Neural cell (in vitro differentiated cells): ENCODE data around the gene ARHGEF17.

ENCODE experiments used
- EP300 ChIP-seq: fragments of 450-650 bp; conservative IDR thresholded peaks from 2 replicates; pipeline ENCODE4 v1.6.1; 2014; ENCODE audit warnings: antibody characterized with exemption, mild to moderate bottlenecking, moderate library complexity; ENCODE audit not compliant: poor library complexity, severe bottlenecking
- EZH2 ChIP-seq: fragments of 200-600, 300-800 bp; shearing (Covaris generic), sonication (generic); IDR thresholded peaks from 2 replicates; pipeline ENCODE4 v1.6.1; 2014; ENCODE audit warnings: antibody characterized with exemption, low read length, borderline replicate concordance, mild to moderate bottlenecking; ENCODE audit not compliant: insufficient read depth, poor library complexity, severe bottlenecking
- MXI1 ChIP-seq: fragments of 450-650 bp; conservative IDR thresholded peaks from 2 replicates; pipeline ENCODE4 v1.6.1; 2014; ENCODE audit warnings: antibody characterized with exemption, mild to moderate bottlenecking; ENCODE audit not compliant: poor library complexity, severe bottlenecking
- POLR2AphosphoS5 ChIP-seq: IDR thresholded peaks from 2 replicates; pipeline ENCODE4 v1.6.1; 2012
- RAD21 ChIP-seq: fragments of 450-650 bp; conservative IDR thresholded peaks from 2 replicates; pipeline ENCODE4 v1.6.1; 2014; ENCODE audit warnings: antibody characterized with exemption, mild to moderate bottlenecking, moderate library complexity
- SMC3 ChIP-seq: fragments of 450-650 bp; conservative IDR thresholded peaks from 2 replicates; pipeline ENCODE4 v1.6.1; 2014; ENCODE audit warnings: antibody characterized with exemption, mild to moderate bottlenecking, moderate library complexity; ENCODE audit not compliant: poor library complexity
- TAF1 ChIP-seq: IDR thresholded peaks from 2 replicates; pipeline ENCODE4 v1.6.1; 2012; ENCODE audit warnings: low read depth
- TF ChIP-seq, protein P1 (sequence below): fragments of 450-650 bp; IDR thresholded peaks from 2 replicates; pipeline ENCODE4 v1.5.1; 2014; ENCODE audit warnings: antibody characterized with exemption, mild to moderate bottlenecking, moderate library complexity; ENCODE audit not compliant: poor library complexity, severe bottlenecking

- TF ChIP-seq, protein P1, sequence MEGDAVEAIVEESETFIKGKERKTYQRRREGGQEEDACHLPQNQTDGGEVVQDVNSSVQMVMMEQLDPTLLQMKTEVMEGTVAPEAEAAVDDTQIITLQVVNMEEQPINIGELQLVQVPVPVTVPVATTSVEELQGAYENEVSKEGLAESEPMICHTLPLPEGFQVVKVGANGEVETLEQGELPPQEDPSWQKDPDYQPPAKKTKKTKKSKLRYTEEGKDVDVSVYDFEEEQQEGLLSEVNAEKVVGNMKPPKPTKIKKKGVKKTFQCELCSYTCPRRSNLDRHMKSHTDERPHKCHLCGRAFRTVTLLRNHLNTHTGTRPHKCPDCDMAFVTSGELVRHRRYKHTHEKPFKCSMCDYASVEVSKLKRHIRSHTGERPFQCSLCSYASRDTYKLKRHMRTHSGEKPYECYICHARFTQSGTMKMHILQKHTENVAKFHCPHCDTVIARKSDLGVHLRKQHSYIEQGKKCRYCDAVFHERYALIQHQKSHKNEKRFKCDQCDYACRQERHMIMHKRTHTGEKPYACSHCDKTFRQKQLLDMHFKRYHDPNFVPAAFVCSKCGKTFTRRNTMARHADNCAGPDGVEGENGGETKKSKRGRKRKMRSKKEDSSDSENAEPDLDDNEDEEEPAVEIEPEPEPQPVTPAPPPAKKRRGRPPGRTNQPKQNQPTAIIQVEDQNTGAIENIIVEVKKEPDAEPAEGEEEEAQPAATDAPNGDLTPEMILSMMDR, result no peak
- TF ChIP-seq POLR2AphosphoS5, result no peak
- no peak for TF ChIP-seq EP300
- no peak for TF ChIP-seq RAD21
- TF ChIP-seq SMC3, result no peak
- TF ChIP-seq EZH2, result no peak
- no peak for TF ChIP-seq TAF1
- no peak for TF ChIP-seq MXI1
These were observed 9.8 kb upstream of the ARHGEF17 start for GRCh38 chr11:73298233-73298632.
